HFF-Myc (cell line): ENCODE data around the gene TRIP10.

Experiments
- DNase-seq: peaks from one replicate; pipeline ENCODE4 v3.0.0-alpha.2; 2011; ENCODE audit warnings: low read depth; ENCODE audit errors: extremely low read depth
- H3K4me3 ChIP-seq: replicated peaks from 2 replicates; pipeline ENCODE4 v1.5.1; 2011; ENCODE audit warnings: low read depth, mild to moderate bottlenecking, control low read depth, low read length
- CTCF ChIP-seq: IDR thresholded peaks from 2 replicates; pipeline ENCODE4 v1.5.1; 2012; ENCODE audit warnings: mild to moderate bottlenecking, low read depth, low read length, control low read depth; ENCODE audit errors: missing control alignments

TRIP10 gene

GRCh38 chr19:6725513-6726231 is 13.8 kb upstream of the TRIP10 start:
- no peak for TF ChIP-seq CTCF
- DNase-seq, result no peak
- H3K4me3 ChIP-seq, result no peak overlapping the region

- no peak overlapping the region for H3K4me3 ChIP-seq
- DNase-seq, result no peak
- TF ChIP-seq CTCF, result no peak
Observed at GRCh38 chr19:6728346-6728745, 11.1 kb upstream of the TRIP10 start.

- H3K4me3 ChIP-seq, result no peak overlapping the region
- TF ChIP-seq CTCF, result no peak
- no peak for DNase-seq
Observed at GRCh38 chr19:6729573-6730152, 9.8 kb upstream of the TRIP10 start.

GRCh38 chr19:6730153-6730804 is 9.2 kb upstream of the TRIP10 start:
- TF ChIP-seq CTCF, result no peak
- no peak overlapping the region for H3K4me3 ChIP-seq
- no peak for DNase-seq

GRCh38 chr19:6730941-6731670 is 8.4 kb upstream of the TRIP10 start:
- no peak overlapping the region for H3K4me3 ChIP-seq
- no peak for TF ChIP-seq CTCF
- DNase-seq, result no peak

GRCh38 chr19:6731822-6732221 is 7.7 kb upstream of the TRIP10 start:
- no peak for TF ChIP-seq CTCF
- no peak for DNase-seq
- no peak overlapping the region for H3K4me3 ChIP-seq
